Measurements from ENCODE around the gene AQP1.

Gene AQP1

DNA sequence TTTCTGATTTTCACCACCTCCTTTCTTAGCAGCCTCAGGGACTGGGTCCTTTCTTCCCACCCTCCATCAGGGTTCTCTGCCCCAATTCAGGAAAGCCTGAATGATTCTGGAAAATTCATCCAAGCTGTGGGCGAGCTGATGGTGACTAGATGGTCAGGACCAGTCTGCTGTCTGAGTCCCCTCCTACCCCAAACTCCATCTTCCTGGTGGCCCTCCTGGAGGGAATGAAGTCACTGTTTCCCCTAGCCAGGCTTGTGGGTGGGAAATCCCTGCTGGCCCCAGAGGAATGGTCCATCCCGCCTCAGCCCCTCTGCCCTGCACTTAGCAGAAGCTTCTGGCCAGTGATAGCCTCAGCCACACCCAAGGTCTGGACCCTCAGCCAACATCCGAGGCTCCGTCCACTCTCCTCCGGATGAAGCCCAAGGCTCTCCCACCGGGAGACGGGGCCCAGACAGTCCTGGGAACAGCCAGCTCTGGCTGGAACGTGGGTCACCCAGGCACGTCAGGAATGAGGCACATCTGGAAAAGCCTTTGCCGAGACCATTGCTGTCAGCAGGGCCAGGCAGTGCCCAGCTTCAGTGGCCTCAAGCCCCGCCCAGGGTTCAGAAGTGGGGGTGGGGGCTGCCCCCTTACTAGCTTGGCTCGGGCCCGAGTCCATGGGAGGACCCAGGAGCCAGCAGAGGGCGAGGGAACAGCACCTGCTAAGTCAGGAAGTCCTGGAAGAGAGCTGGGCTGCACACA lies 4.0 kb upstream of the AQP1 start:
- no peak for DNase-seq

DNA sequence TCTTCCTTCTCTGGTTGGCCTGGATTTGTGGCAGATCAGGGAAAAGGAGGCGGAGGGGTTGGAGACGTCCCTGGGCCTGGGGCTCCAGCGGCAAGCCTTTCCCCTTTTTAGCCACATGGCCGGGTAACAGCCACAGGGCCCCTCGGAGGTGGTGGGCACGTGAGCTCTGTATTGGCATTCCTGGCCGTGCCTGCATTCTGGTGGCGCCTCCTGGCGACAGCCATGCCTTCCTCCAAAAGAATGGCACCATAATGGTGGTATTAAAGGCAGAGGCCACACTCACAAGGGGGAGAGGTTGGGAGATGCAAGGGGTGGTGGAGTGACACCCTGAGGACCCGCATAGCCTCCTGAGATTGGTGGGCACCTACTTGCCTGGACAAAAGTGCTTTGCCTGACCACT lies 3.0 kb upstream of the AQP1 start:
- no peak for DNase-seq

GRCh38 chr7:30909431-30909830 lies 2.2 kb upstream of the AQP1 start:
- no peak for DNase-seq

DNA sequence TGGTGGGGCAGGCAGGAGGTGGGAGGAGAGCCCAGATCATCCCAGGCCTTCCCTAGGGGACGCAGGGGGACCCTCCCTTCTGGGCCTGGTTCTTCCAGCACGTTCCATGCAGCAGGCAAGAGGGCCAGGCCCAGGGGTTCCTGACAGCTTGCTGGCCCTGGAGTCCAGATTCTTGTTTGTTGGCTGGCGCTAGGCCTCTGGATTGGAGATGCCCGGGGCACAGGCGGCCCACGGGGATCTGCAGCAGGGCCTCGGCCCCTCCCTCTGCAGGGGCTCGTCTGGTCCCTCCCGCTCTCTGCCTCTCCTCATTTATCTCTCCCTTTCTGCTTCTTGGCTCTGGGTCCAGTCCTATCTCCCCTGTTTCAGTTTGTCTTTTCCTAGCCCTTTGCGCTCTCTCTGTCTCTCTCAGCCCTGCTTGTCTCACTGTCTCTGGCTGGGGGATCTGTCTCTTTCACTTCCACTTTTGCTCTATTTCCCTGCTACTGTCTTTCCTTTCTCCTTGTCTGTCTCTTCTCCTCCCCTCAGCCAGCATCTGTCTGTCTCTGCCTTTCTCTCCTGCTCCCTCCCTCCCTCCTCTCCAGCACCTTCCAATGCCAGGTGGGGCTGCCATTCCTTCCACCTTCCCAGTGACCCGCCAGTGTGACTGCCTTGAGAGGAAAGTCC lies 1.1 kb upstream of the AQP1 start:
- no peak for DNase-seq

DNA sequence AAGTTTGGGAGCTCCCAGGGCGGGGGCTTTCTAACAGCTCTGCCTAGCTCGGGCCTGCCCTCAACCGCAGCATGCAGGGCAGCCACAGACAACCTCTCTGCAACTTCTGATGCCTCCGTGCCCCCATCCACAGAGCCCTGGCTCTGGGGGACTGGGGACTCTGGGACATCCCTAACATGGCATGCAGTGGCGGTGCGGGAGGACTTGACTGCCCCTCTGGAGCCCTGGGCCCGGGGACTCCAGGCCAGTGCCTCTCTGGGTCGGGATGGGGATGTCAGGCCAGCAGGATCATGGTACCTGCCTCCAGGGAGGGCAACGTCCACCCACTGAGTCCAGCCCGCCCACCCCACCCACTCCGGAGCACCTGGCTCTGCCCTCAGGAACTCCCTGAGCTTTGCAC lies 520 bp upstream of the AQP1 start:
- no peak for DNase-seq

DNA sequence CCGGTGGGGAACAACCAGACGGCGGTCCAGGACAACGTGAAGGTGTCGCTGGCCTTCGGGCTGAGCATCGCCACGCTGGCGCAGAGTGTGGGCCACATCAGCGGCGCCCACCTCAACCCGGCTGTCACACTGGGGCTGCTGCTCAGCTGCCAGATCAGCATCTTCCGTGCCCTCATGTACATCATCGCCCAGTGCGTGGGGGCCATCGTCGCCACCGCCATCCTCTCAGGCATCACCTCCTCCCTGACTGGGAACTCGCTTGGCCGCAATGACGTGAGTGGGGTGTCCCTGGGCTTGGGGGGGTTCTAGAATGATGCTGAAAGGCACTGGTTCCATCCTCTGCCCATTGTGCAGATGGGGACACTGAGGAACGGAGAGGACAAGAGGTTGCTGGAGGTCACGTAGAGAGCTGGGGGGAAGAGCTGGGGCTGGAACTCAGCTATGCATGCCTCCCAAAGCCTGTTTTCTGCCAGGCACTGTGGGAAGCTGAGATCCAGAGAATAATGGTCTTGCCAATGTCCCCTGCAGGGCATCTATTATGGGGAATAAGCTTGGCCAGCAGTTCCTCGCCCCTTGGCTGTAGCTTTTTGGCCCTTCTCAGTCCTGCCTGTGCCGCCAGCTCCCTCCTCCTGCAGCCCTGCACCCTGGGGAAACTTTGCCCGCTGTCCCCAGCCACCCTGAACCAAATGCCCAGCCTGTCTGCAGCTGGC lies 523 bp downstream of the AQP1 start:
- DNase-seq, result no peak

DNA sequence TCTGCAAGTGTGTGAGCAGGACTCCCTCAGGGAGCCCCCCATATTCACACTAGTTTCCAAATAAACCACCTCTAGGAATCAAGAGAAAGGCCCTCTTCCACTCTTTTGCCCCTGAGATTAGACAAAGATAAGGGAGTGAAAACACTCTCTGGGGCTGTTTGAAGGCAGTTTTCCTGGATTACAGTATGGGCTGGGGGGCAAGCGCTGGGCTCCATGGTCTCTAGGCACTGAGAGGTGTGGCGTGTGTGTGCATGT lies 1.0 kb downstream of the AQP1 start:
- DNase-seq, result no peak

DNA sequence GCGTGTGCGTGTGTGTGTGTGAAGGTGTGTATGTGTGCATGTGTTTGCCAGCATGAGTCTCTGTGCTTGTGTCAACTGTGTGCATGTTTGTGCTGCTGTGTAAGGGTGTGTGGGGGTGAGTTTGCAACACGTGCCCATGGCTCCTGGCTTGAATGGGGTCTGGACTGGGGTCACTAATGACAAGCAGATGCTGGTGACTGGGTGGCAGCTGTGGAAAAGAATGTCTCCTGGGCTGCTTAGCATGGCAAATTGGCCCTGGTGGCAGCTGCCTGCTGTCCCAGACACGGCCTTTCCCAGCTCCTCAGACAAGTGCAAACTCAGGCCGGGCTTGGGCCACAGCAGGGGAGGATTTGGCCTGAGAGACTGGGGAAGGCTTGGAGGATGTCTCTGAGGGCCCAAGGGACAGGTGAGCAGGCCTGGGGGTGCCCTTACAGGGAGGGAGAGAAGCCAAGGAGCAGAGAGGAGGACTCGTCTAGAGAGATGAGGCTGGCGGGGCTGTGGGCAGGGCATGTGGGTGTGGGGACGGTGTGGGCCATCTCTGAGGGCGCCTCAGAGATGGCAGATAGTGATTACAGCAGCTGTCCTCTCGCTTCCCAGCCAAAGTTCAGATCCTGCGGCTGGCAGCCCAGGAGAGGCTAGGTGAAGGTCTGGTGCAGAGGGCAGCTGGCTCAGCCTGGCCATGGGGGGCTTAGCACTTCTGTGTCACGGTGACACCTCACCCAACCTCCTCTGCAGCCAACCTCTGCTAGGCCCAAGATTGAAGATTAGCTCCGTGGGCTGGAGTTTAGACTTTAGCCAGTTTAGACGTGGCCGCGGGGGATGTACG lies 1.5 kb downstream of the AQP1 start:
- DNase-seq, result no peak

DNA sequence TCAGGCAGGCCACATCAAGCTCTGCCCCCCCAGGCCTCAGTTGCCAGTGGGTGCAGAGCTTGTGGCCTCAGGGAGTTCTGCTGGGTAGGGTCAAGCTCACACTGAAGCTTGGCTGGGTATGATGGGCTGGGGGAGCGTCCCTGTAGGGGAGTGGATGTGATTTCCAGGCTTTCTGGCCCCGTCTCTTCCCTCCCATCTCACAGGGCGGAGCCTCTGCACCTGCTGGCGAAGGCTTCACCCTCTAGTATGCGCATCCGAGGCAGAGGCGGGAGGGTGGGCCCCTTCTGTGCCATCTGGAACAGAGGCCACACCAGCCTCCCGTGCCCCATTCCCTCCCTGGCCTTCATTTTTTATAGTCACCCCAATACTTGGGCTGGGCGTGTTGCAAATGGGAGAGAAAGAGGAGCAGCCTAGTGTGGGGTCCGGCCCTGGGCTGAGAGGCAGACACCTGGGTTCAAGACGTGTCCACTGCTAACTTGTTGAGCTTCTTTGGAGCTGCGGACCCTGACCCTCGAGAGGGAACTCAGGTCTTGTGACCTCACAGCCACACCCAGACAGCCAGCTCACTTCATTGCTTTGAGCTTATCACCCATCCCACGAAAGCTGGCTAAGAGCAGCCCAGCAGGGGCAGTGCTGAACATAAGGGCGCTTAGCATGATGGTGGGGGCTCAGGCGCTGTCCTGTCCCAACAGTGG lies 2.3 kb downstream of the AQP1 start:
- no peak for DNase-seq

- no peak for DNase-seq
Measured at GRCh38 chr7:30914596-30914995, 2.9 kb downstream of the AQP1 start.

DNA sequence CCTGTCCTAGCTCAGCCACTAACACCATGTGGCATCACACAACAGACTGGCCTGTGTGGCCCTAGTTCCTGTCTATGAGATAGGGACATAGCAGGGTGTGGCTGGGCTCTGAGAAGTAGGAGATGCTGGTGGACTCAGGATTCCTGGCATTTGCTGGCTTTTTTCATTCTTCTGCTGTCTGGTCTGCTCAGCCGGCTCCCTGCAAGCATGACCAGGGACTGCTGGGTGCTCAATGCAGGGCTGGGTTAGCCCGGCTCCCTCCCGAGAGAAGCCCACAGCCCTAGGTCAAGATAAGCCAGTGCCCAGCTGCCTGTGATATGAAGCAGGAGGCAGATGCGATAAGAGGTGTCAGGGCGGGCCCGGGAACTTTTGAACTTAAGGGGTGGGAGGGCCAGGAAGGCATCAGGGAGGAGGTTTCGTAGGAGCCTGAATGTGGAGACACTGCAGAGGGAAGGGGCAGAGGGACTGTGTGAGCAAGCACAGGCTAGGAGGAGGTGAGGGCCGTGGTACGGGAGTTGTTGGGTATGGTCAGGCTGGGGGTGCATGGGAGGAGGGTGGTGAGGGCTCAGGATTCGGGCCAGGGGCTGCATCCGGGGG lies 3.5 kb downstream of the AQP1 start:
- DNase-seq, result no peak

GRCh38 chr7:30915751-30916150 lies 4.1 kb downstream of the AQP1 start:
- no peak for DNase-seq

DNA sequence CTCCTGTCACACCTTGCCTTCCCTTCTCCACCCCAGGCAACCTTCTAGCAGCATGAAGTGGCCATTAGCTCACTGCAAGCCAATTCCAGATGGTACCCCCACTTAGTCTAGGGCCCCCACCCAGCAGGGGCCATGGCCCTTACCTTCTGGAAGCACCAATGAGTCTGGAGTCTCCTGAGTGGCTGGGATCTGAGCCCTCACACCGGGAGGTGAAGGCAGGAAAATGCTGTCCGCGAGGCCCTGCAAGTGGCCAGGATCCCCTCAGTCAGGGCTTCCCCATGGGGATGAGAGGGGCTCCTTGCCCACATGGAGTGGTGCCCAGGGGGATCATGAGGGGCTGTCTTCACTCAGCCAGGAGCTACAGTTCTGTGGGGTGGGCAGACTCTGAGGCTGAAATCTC lies 4.6 kb downstream of the AQP1 start:
- no peak for DNase-seq

GRCh38 chr7:30916767-30917166 lies 5.1 kb downstream of the AQP1 start:
- no peak for DNase-seq

DNA sequence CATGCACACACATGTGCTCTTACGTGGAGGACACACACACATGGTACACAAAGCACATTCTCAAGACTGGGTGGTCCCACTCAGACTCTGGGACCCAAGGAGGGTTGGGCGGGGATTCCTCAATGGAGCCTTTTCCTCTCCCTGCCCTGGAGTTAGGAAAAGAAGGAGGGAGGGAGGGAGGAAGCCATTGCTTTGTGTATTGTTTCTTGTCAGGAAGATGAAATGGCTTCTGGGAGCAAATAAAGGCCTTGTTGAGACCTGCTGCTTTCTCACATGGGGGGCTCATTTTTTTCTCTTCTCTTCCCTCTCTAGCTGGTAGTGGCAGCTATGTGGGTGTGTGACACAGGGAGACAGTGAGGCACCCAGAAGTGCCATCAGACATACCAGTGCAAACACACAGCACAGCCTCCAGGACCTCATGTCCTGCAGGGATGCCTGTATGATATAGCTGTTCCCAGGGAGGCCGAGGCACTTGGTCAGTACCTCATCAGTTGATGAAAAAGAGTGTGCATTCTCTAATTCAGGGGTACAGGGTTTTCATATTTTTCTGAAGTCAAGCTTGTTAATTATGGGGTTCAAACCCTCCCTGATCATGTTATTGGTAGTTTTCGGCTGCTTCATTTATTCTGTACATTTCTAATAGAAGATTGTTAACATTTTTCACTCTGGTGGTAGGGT lies 5.7 kb downstream of the AQP1 start:
- no peak for DNase-seq

- DNase-seq, result no peak
Measured at GRCh38 chr7:30918676-30919075, 7.0 kb downstream of the AQP1 start.

GRCh38 chr7:30920021-30920583 lies 8.4 kb downstream of the AQP1 start:
- no peak for DNase-seq

DNA sequence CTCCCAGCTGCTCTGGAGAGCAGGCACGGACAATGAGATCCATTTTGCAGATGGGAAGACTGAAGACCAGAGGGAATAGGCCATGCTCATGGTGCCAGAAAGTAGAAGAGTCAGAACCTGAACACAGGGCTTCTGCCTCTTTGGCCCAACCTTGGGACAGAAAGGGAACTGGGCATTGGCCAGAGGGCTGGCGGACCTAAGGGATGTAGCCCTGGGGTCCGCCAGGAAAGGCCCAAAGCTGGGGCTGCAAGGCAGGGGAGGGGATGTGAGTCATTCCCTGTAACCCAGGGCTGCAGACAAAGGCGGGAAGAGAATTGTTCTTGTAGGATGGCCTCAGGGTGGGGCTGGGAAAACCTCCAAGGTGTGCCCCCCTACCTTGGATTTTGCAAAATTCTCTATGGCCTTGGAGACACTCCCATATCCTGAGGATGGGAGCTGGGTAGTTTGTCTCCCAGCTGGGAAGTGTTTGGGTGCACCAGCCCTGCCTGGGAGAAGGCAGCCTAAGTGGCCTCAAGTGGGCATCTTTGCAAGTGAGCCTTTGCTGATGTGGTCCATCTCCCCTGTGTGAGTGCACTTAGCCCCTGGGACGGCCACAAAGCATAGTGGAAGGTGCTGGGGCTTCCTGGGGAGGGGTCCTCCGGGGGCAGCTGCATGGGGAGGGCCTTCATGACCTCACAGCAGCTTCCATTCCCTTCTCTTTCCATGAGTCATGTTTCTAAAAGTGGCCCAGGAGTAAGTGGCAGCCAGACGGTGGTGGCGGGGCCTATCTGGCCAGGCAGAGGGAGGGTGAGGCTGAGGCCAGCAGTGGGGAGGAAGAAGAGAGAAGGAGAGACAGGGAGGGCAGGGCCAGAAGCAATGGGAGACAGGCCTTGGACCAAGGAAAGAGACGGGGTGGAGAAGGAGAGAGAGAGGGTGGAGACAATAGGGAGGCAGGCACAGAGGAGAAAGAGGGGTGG lies 9.2 kb downstream of the AQP1 start:
- DNase-seq, result no peak

GRCh38 chr7:30921540-30922401 lies 10.1 kb downstream of the AQP1 start:
- no peak for DNase-seq
